GM18867 (cell line): Measurements from ENCODE around the gene SPC24.

Source experiments
- ATAC-seq: cut with Tn5 transposase; IDR thresholded peaks from one replicate; pipeline ENCODE4 v1.9.1; 2021; ENCODE audit warnings: mild to moderate bottlenecking, moderate library complexity; ENCODE audit not compliant: unreplicated experiment

The SPC24 gene, protein sequence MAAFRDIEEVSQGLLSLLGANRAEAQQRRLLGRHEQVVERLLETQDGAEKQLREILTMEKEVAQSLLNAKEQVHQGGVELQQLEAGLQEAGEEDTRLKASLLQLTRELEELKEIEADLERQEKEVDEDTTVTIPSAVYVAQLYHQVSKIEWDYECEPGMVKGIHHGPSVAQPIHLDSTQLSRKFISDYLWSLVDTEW

DNA sequence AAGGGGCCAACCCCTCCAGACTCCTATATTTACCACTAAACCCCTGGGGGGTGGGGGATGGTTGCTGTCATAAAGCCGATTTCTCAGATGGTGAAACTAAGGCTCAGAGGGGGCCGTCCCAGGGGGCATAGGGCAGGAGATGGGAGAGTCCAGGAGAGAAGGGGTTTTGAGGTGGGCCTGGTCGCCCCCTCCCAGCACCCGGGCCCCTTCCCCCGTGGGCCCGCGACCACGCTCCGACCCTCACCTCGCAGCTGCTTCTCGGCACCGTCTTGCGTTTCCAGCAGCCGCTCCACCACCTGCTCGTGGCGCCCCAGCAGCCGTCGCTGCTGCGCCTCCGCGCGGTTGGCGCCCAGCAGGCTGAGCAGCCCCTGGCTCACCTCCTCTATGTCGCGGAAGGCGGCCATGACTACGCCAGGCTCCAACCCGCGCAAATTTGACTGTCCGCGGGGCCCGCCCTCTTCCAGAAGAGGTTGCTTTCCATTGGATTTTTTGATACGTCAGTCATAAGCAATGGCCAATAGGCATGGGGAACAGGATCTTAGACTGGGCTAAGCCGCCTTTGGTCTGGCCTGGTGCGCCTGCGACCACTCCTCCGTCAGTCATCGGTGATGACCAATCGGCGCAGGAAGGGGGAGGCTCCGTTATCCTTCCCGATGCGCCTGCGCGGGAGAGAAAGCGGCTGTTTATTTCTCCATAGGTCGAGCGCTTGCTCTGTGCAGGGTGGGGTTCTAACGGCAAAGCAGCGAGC is at the start of gene SPC24:
Gene SPC24 (minus strand): TSS at position 410 of the 748 bp plus-strand sequence. CDS start 6 bp downstream, at position 404.
- peak; percentile 95 for ATAC-seq

DNA sequence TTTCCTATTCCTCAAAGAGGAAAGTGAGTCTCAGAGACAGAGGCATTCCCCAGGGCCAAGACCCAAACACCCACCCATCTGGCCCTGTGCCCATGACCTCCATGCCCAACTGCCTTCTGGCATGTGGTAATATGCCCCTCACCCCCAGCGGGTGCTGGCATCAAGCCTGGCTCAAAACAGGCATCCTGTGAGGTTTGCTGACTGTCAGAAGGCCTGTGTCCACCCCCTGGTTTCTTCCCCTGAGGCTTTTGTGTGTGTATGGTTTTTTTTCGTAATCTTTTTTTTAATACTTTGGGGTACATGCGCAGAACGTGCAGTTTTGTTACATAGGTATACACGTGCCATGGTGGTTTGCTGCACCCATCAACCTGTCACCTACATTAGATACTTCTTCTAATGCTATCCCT is 49.4 kb upstream of the SPC24 start:
- no peak for ATAC-seq

DNA sequence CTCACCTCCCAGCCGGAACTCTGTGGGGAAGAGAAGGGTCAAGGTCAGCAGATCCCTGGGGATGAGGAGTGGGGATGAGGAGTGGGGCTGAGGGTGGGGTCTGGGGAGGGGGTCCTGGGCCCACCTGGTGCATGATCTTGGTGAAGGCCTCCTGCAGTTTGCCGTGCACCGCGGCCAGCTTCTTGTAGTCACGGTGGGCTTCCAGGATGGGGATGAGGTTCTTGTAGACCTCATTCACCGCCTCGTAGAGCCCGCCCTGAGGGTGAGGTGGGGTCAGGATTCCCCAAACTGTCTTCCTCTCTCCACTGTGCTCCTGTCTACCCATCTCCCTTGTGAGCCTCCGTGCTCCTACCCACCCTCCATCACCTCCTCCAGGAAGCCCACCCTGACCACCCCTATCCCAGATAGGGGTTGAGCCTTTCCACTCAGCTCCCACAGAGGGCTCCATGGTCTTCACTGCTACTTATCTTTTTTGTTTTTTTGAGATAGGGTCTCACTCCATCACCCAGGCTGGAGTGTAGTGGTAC is 48.6 kb upstream of the SPC24 start:
- no peak for ATAC-seq

GRCh38 chr19:11203194-11204075 is 47.9 kb upstream of the SPC24 start:
- ATAC-seq: no peak

DNA sequence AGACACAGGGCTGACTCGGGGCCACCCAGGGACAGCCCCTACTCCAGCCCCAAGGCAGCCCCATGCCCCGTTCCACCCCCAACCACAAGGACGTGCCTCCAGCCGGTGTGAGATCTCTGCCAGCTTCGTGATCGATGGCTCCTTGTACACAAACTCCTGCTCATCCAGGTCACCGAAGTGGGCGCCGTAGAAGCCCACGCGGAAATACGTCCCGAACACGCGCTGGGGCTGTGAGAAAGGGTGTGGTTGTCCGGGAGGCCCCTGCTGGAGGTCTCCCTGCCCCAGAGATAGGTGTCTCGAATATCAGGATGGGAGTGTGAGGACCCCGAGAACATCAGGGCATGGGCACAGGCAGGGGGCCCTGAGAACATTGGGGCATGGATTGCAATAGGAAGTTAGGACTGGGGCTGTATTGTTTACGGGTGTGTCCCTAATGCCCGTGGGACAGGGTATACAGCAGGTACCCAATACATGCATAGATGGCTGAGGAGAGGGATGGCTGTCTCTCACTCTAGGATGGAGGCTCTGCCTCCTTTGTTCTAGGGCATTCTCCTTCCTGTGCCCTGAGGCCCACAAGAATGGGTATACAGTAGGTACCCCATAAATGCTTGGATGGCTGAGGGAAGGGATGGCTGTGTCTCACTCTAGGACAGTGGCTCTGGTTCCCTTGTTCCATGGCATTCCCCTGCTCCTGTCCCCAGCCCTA is 47.1 kb upstream of the SPC24 start:
- ATAC-seq: no peak

GRCh38 chr19:11201791-11202190 is 46.2 kb upstream of the SPC24 start:
- ATAC-seq: no peak

DNA sequence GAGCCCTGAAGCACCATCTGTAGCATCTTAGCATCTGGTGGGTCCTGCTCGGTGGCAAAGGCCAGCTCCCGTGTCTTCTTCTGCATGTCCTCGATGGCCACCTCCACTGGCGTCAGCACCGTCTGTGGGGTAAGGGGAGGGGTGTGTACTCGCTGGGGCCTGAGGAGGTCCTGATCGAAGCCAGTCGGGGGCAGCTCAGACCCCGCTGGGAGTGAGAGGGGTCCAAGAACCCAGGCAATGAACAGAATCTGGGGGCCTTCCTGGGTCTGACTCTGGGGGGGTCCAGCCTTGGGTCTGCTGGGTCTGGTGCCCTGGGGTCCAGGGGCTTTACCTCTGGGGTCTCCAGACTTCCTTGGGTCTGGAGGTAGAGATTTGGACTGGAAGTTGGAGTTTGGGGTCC is 45.3 kb upstream of the SPC24 start:
- ATAC-seq: no peak

DNA sequence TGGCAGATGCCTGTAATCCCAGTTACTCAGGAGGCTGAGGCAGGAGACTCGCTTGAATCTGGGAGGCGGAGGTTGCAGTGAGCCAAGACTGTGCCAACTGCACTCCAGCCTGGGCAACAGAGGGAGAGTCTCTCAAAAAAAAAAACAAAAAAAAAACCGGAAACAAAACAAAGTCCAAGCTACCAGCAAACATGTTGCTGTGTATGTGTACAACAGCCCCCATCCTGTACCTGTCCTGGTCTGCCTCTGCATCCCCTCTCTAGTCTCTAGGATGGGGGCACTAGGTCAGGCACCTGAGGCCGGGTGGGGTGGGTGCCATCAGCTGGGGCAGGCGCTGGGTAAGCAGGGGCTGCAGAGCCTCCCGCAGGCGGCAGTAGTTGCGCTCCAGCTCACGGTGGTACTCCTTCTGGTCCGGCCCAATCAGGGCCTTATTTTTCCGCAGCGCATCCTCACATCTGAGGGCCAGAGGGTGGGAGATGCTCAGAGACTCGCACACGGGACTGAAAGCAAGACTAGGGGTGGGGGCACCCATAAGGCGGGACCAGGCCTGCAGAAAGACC is 44.5 kb upstream of the SPC24 start:
- ATAC-seq: no peak

DNA sequence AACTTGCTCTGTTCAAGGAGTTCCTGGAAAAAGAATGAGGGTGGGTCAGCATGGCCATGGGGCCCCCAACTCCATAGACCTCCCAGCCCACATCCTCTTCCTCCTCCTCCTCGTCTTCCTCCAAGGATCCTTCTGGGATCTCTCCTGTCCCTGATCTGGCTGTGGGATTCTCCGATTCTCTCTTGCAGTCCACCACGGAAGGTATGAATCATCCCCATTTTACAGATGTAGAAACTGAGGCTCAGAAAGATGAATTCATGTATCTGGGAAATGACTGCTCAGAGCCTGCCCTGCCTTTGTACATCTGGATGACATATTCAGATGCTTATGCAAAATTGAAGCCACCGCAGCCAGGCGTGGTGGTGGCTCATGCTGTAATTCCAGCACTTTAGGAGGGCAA is 43.9 kb upstream of the SPC24 start:
- ATAC-seq: no peak

GRCh38 chr19:11198769-11199424 is 43.3 kb upstream of the SPC24 start:
- no peak for ATAC-seq

GRCh38 chr19:11198175-11198534 is 42.6 kb upstream of the SPC24 start:
- no peak for ATAC-seq

DNA sequence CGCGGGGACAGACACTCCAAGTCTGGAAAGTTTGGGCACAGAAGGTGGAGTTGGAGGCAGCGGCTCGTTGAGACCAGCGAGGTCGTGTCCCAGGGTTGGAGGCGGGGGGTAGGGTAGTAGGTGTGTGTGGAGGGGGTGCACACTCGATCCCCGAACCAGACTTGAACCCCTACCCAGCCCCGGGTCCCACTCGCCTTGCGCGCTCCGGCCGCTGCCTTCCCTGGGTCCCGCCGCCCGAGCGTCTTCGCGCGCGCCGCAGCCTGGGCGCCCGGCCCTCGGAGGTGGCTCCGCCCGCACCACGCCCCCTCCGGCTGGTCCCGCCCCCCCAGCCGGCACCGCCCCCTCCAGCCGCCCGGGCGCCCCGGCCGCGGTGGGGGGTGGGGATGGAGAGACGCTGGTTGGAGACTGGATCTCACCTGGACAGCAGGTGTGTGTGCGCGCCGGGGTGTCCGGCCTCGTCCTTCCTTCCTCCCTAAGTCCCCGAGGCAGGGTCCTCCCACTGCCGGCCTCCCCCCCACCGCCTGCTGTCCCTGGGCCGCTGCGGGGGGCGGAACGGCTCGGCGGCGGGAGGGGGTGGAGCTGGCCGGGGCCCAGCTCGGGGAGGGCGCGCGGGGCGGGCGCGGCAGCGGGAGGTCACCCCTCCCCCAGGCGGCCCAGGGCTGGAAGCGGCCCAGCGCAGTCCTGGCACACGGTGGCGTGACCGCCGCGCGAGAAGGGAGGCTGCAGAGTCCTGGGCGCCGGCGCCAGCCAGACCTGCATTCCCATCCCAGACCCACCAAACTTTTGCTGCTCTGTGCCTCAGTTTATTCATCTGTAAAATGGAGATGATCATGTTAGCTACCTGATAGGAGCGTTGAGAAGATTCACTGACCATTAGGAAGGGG is 42.0 kb upstream of the SPC24 start, which contains the start of gene KANK2:
Gene KANK2 (minus strand): TSS at position 255 of the 884 bp plus-strand sequence. CDS start 3,034 bp downstream, outside the sequence.
- ATAC-seq: peak; percentile 75

GRCh38 chr19:11196406-11197287 is 41.1 kb upstream of the SPC24 start:
- ATAC-seq: no peak

DNA sequence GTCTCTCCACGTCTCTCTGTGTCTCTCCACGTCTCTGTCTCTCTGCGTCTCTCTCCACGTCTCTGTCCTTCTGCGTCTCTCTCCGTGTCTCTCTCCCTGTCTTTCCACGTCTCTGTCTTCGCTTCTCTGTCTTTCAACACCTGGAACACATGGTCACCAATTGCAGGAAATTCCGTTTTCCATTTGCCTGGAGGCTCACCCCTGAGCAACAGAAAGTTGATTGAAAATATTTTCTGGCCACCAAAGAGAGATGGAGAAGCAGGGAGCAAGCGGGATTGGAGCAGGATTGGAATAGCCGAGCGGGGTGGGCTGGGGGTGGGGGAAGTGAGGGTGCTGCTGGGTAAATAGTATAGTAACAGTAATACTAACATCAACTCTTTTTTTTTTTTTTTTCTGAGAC is 40.1 kb upstream of the SPC24 start:
- no peak for ATAC-seq

DNA sequence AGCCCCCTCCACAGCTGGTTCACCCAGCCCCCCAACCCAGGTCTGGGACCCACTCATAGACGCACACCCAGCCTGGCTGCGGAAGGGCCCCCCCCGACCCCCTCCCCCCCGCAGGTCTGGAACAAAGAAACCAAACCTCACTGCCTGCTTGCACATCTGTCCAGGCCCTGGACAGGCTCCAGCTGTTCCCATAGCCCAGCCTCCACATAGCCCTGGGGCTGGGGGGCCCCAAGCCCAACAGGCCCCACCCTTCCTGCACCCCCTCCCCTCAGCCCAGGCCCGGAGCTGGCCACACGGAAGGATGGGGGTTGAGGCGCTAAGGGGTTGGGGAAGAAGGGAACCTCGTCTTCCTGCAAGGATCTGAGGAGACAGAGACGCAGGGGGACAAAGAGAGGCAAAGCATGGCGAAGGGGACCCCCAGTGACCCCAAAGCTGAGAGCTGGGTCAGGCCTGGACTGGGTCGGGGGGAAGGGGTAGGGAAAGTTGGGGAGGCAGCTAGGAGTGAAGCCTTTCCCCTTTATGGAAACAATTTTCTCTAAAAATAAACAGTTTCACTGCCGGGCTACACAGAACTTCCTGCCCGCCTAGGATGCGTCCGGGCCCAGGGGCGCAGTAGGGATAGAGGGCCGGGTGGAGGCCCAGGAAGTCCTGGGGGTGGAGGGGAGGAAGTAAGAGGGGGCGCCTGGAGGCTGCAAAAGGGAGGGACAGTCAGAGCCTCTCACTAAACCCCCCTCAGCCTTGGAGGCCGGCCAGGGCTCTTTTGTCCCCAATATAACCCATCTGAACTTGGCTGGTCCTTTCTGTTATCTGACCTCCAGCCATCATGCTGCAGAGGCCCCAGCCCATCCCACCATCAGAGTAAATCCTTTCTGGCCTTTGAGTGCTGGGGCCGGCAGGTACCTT is 39.3 kb upstream of the SPC24 start:
- ATAC-seq: no peak

GRCh38 chr19:11194173-11194572 is 38.6 kb upstream of the SPC24 start:
- no peak for ATAC-seq
